GM12864 (cell line): ENCODE results near the gene HBA2.
"Not testable (repeated sequence)": the region's sequence is repeated elsewhere in the genome, so short reads cannot be mapped to it uniquely, and the experiment has no call there.

ENCODE experiments used
- DNase-seq: peaks from one replicate; pipeline ENCODE4 v3.0.0-alpha.2; 2011; ENCODE audit warnings: low read depth
- H3K4me3 ChIP-seq: 2 replicates; pipeline ENCODE4 v1.5.1; 2011; ENCODE audit warnings: mild to moderate bottlenecking, low read depth, low read length, control low read depth
- TF ChIP-seq, protein P1 (sequence below): IDR thresholded peaks from 2 replicates; pipeline ENCODE4 v1.5.1; 2011; ENCODE audit warnings: low read depth, mild to moderate bottlenecking, moderate library complexity, low read length, control low read depth, inconsistent platforms; ENCODE audit errors: missing control alignments

The HBA2 gene

DNA sequence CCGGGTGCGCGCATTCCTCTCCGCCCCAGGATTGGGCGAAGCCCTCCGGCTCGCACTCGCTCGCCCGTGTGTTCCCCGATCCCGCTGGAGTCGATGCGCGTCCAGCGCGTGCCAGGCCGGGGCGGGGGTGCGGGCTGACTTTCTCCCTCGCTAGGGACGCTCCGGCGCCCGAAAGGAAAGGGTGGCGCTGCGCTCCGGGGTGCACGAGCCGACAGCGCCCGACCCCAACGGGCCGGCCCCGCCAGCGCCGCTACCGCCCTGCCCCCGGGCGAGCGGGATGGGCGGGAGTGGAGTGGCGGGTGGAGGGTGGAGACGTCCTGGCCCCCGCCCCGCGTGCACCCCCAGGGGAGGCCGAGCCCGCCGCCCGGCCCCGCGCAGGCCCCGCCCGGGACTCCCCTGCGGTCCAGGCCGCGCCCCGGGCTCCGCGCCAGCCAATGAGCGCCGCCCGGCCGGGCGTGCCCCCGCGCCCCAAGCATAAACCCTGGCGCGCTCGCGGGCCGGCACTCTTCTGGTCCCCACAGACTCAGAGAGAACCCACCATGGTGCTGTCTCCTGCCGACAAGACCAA lies at the start of gene HBA2:
HBA2 (plus strand) TSS at position 503 of the 568 bp plus-strand sequence; CDS start at position 540, 37 bp downstream.
- not testable (repeated sequence) for H3K4me3 ChIP-seq, DNase-seq

DNA sequence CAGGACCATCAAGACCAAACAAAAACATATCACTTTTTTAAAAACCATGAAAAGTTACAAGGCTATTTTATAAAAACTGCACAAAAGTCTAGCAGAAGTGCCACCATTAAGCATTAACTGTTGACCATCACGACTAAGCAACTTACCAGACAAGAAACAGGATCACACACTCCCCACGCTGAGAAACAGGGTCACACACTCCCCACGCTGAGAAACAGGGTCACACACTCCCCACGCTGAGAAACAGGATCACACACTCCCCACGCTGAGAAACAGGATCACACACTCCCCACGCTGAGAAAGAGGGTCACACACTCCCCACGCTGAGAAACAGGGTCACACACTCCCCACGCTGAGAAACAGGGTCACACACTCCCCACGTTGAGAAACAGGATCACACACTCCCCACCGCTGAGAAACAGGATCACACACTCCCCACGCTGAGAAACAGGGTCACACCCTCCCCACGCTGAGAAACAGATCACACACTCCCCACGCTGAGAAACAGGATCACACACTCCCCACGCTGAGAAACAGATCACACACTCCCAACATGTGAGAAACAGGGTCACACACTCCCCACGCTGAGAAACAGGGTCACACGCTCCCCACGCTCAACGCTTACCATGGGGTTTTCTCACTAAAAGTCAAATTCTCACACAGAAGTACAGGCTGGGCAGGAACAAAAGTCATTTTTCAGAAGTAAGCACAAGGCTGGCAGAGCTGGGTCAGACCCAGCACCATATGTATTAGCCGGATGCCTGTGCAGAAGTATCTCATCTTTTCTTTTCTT lies 48.9 kb upstream of the HBA2 start:
- not testable (repeated sequence) for DNase-seq, H3K4me3 ChIP-seq

DNA sequence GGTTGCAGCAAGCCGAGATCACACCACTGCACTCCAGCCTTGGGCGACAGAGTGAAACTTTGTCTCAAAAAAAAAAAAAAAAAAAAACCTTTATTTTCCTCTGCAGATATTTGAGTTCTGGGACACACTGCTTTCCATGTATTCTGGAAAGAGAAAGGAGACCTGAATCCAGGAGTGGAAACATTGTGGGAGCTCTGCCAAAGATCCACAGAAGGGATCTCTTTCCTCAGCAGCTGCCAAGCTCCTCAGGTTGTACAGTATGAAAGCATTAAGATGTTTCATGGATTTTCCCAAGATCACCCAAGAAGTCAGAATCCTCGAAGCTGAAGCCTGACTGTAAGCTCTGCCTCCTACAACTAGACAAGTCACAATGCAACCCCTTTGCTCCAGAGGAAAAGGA lies 47.7 kb upstream of the HBA2 start:
- TF ChIP-seq, protein P1, sequence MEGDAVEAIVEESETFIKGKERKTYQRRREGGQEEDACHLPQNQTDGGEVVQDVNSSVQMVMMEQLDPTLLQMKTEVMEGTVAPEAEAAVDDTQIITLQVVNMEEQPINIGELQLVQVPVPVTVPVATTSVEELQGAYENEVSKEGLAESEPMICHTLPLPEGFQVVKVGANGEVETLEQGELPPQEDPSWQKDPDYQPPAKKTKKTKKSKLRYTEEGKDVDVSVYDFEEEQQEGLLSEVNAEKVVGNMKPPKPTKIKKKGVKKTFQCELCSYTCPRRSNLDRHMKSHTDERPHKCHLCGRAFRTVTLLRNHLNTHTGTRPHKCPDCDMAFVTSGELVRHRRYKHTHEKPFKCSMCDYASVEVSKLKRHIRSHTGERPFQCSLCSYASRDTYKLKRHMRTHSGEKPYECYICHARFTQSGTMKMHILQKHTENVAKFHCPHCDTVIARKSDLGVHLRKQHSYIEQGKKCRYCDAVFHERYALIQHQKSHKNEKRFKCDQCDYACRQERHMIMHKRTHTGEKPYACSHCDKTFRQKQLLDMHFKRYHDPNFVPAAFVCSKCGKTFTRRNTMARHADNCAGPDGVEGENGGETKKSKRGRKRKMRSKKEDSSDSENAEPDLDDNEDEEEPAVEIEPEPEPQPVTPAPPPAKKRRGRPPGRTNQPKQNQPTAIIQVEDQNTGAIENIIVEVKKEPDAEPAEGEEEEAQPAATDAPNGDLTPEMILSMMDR: no peak
- no peak overlapping the region for H3K4me3 ChIP-seq
- no peak for DNase-seq

DNA sequence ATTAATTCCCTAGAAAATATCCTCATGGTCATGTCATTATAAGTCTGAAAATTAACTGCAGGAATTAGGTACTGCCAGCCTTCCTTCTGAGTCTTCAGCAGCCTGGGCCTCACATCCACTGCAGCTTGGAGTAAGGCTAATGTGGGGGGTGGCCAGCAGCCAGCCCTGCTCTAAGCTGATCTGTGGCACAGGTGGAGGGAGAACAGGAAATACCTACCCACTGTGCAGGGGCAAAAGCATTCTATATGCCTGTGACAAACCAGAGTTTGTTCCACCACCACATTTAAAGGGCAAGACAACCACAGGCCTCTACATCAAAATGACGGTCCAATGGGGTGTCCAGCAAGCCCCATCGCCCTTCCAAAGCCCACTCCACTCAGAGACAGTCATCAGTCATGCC lies 43.6 kb upstream of the HBA2 start:
- DNase-seq: no peak
- no peak overlapping the region for H3K4me3 ChIP-seq
- TF ChIP-seq, protein P1: no peak

DNA sequence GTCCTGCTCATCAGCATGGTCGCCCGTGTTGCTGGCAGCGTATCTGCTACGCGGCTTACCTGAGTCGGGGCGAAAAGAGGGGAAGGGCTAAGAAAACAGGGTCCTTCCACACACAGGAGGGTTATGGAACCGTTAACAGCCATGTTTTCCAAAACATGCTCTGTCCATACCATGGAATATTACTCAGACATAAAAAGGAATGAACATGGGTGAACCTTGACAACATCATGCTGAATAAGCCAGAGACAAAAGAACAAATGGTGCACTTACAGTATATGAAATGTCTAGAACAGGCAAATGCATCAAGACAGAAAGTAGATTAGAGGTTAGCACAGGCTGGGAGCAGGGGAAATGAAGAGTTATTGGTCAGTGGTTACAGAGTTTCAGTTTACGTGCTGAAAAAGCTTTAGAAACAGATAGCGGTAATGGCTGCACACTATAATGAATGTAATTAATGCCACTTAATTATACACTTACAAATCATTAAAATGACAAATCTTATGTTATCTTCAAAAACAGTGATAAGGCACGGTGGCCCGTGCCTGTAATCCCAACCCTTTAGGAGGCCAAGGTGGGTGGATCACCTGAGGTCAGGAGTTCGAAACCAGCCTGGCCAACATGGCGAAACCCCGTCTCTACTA lies 42.0 kb upstream of the HBA2 start:
- TF ChIP-seq, protein P1: no peak
- DNase-seq: no peak
- no peak overlapping the region for H3K4me3 ChIP-seq

DNA sequence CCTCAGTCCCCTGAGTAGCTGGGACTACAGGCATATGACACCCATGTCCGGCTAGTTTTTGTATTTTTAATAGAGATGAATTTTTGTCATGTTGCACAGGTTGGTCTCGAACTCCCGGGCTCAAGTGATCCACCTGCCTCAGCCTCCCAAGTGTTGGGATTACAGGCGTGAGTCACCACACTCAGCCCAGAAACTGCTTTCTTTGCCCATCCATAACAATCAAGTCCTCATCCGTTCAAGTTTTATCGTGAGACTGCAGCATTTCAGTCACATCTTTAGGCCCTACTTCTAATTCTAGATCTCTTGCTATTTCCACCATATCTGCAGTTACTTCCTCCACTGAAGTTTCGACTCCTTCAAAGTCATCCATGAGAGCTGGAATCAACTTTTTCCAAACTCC lies 40.6 kb upstream of the HBA2 start:
- H3K4me3 ChIP-seq: no peak overlapping the region
- no peak for DNase-seq
- TF ChIP-seq, protein P1: no peak

DNA sequence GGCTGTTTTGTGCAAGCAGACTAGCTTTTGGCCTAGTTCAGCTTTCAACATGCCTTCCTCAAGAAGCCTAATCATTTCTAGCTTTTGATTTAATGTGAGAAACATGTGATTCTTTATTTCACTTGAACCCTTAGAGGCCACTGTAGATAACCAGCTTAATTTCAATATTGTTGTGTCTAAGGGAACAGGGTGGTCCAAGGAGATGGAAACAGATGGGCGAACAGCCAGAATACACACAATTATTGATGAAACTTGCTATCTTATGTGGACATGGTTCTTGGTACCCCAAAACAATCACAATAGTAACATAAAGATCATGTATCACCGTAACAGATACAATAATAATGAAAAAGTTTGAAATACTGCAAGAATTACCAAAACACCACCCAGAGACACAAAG lies 39.0 kb upstream of the HBA2 start:
- no peak overlapping the region for H3K4me3 ChIP-seq
- no peak for DNase-seq
- TF ChIP-seq, protein P1: no peak

DNA sequence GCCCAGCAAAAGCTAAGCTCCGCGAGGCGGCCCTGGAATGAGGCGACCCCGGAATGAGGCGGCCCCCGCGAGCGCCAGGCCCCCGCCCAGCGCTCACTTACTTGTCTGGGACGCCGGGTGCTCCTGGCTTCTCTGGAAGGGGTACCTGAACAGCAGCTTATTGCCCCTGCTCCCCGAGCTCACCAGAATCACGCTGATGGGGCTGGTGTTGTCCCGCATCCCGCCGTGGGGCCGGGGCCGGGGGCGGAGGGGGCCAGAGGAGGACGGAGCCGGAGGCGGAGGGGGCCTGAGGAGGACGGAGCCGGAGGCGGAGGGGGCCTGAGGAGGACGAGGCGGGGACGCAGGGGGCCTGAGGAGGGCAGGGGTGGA lies 34.6 kb upstream of the HBA2 start:
- no peak for DNase-seq
- peak overlapping the region; percentile 81 for H3K4me3 ChIP-seq
- TF ChIP-seq, protein P1: no peak
